Stimulated activated CD8-positive, alpha-beta memory T cell treated with anti-CD3 and anti-CD28 coated beads, Interleukin-7, amount 100 ng/mL, for 1 hour (primary cell): Measurements from ENCODE around the gene MSI1.

Source experiments
- DNase-seq, 2 donors: peaks; one replicate each; pipeline ENCODE4 v3.0.0-alpha.2; 2020; ENCODE audit warnings: low read depth in 2 of 2

Gene MSI1

GRCh38 chr12:120321382-120322202, 47.4 kb downstream of the MSI1 start:
- DNase-seq, result no peak

GRCh38 chr12:120317224-120318105, 51.5 kb downstream of the MSI1 start:
- peak; percentile 99 to 100 for DNase-seq

GRCh38 chr12:120316798-120317223, 52.2 kb downstream of the MSI1 start:
- no peak for DNase-seq

GRCh38 chr12:120314220-120314619, 54.7 kb downstream of the MSI1 start:
- no peak for DNase-seq

- DNase-seq, result peak; percentile 76 to 78
Measured at GRCh38 chr12:120301962-120302815, 66.8 kb downstream of the MSI1 start, which contains the start of gene SIRT4. TSS of gene SIRT4 (plus strand) at chr12:120302321. CDS start at chr12:120303562, 1,241 bp downstream.

GRCh38 chr12:120292661-120293531, 76.1 kb downstream of the MSI1 start, which contains the start of gene RNU4-1:
TSS of gene RNU4-1 (minus strand) at chr12:120293237.
- DNase-seq, result peak; percentile 46 to 55

- DNase-seq, result no peak
Measured at GRCh38 chr12:120292411-120292660, 76.6 kb downstream of the MSI1 start.
